IMR-90 (cell line): ENCODE results near the gene NUDT3. TPM values are rescaled to one million over a fixed set of nuclear protein-coding genes. Genes with fewer than 3 reads are reported as not detected.

Experiments used
- ATAC-seq: fragments of 200-7000 bp; cut with Tn5 transposase; 2 replicates; pipeline ENCODE4 v1.9.1; 2020; ENCODE audit warnings: low read depth, mild to moderate bottlenecking, moderate library complexity
- BruUV-seq: library from RNA; stranded (reverse); fragments of 400-500 nt; replicated peaks from 2 replicates; lab custom pipeline; 2021; lab: Mats Ljungman, UMichigan
- CTCF ChIA-PET: fragments of 300-600 bp; formaldehyde crosslinking; extraction: SDS; loops from one replicate; lab custom pipeline; 2021; ENCODE audit warnings: antibody characterized with exemption; lab: Yijun Ruan, JAX
- POLR2A ChIA-PET: fragments of 300-600 bp; sonication (Branson Sonifier 250); formaldehyde crosslinking; loops from one replicate; lab custom pipeline; 2022; ENCODE audit warnings: antibody characterized with exemption; ENCODE audit not compliant: unreplicated experiment; lab: Charles Lee
- DNase-seq: peaks from one replicate; pipeline ENCODE4 v3.0.0; 2013
- H2AFZ ChIP-seq: replicated peaks from 2 replicates; pipeline ENCODE3; 2013; ENCODE audit warnings: low read length, mild to moderate bottlenecking; ENCODE audit not compliant: poor library complexity
- H2AK5ac ChIP-seq: 2 replicates; pipeline ENCODE4 v1.6.1; 2013; ENCODE audit warnings: low read depth, low read length, inconsistent platforms
- H2AK9ac ChIP-seq: replicated peaks from 2 replicates; pipeline ENCODE3; 2013; ENCODE audit warnings: mild to moderate bottlenecking, low read depth, low read length, moderate library complexity; ENCODE audit not compliant: poor library complexity
- H2BK120ac ChIP-seq: 2 replicates; pipeline ENCODE4 v1.6.1; 2013; ENCODE audit warnings: low read depth, low read length, inconsistent platforms
- H2BK15ac ChIP-seq: 3 replicates; pipeline ENCODE4 v1.6.1; 2013; ENCODE audit warnings: low read depth, low read length, inconsistent platforms
- H2BK20ac ChIP-seq: 2 replicates; pipeline ENCODE4 v1.6.1; 2013; ENCODE audit warnings: low read depth, mild to moderate bottlenecking, inconsistent platforms, low read length, moderate library complexity
- H2BK5ac ChIP-seq: 2 replicates; pipeline ENCODE4 v1.6.1; 2013; ENCODE audit warnings: mild to moderate bottlenecking, low read depth, low read length, inconsistent platforms; ENCODE audit not compliant: poor library complexity, severe bottlenecking
- H3K14ac ChIP-seq: replicated peaks from 2 replicates; pipeline ENCODE4 v1.6.1; 2013; ENCODE audit warnings: low read depth, low read length, inconsistent platforms
- H3K18ac ChIP-seq: 2 replicates; pipeline ENCODE4 v1.6.1; 2013; ENCODE audit warnings: low read depth, low read length, control low read depth
- H3K23ac ChIP-seq: 2 replicates; pipeline ENCODE4 v1.6.1; 2013; ENCODE audit warnings: low read depth, low read length, inconsistent platforms
- H3K27ac ChIP-seq: 2 replicates; pipeline ENCODE4 v1.5.1; 2013; ENCODE audit warnings: mild to moderate bottlenecking, control low read depth, low read length; ENCODE audit not compliant: insufficient read depth
- H3K27me3 ChIP-seq: 2 replicates; pipeline ENCODE4 v1.6.1; 2013; ENCODE audit warnings: low read length; ENCODE audit not compliant: control insufficient read depth, insufficient read depth
- H3K36me3 ChIP-seq: 2 replicates; pipeline ENCODE4 v1.6.1; 2013; ENCODE audit warnings: low read length, mixed read lengths; ENCODE audit not compliant: control insufficient read depth, insufficient read depth
- H3K4ac ChIP-seq: 2 replicates; pipeline ENCODE4 v1.6.1; 2013; ENCODE audit warnings: low read depth, low read length, inconsistent platforms
- H3K4me1 ChIP-seq: 2 replicates; pipeline ENCODE4 v1.6.1; 2013; ENCODE audit warnings: low read length, mixed read lengths; ENCODE audit not compliant: control insufficient read depth, insufficient read depth
- H3K4me2 ChIP-seq: 2 replicates; pipeline ENCODE4 v1.6.1; 2013; ENCODE audit warnings: low read depth, mild to moderate bottlenecking, control low read depth, low read length, moderate library complexity
- H3K4me3 ChIP-seq: 2 replicates; pipeline ENCODE4 v1.5.1; 2013; ENCODE audit warnings: low read depth, mild to moderate bottlenecking, control low read depth, low read length, moderate library complexity; ENCODE audit not compliant: insufficient read depth
- H3K56ac ChIP-seq: 2 replicates; pipeline ENCODE4 v1.6.1; 2013; ENCODE audit warnings: low read length, inconsistent platforms; ENCODE audit not compliant: insufficient read depth; ENCODE audit errors: extremely low read depth
- H3K79me1 ChIP-seq, 2 experiments: 2 replicates each; pipeline ENCODE4 v1.6.1; 2013; ENCODE audit warnings: low read length in 2 of 2, inconsistent platforms in 1 of 2, low read depth in 1 of 2
- H3K9ac ChIP-seq: 2 replicates; pipeline ENCODE4 v1.6.1; 2013; ENCODE audit warnings: low read depth, low read length, control low read depth
- H3K9me1 ChIP-seq: 2 replicates; pipeline ENCODE4 v1.6.1; 2013; ENCODE audit warnings: low read length, inconsistent platforms; ENCODE audit not compliant: insufficient read depth
- H3K9me3 ChIP-seq: 2 replicates; pipeline ENCODE4 v1.6.1; 2013; ENCODE audit warnings: low read length; ENCODE audit not compliant: control insufficient read depth, insufficient read depth
- H4K20me1 ChIP-seq: 2 replicates; pipeline ENCODE4 v1.6.1; 2013; ENCODE audit warnings: low read length, inconsistent platforms; ENCODE audit not compliant: insufficient read depth
- H4K5ac ChIP-seq: 2 replicates; pipeline ENCODE4 v1.6.1; 2013; ENCODE audit warnings: mild to moderate bottlenecking, low read depth, low read length, control low read depth
- H4K8ac ChIP-seq, 2 experiments: 2 replicates each; pipeline ENCODE4 v1.6.1; 2013; ENCODE audit warnings: low read depth in 2 of 2, low read length in 2 of 2, control low read depth in 1 of 2, inconsistent platforms in 1 of 2
- H4K91ac ChIP-seq: 2 replicates; pipeline ENCODE4 v1.6.1; 2013; ENCODE audit warnings: low read depth, low read length, inconsistent platforms; ENCODE audit not compliant: insufficient read depth
- CEBPB ChIP-seq: IDR thresholded peaks from 2 replicates; pipeline ENCODE4 v1.6.1; 2012; ENCODE audit warnings: low read depth, low read length, improper control_type of control experiment
- CTCF ChIP-seq: conservative IDR thresholded peaks from 2 replicates; pipeline ENCODE4 v1.5.1; 2012; ENCODE audit warnings: mild to moderate bottlenecking, low read depth, low read length, improper control_type of control experiment
- NFE2L2 ChIP-seq: fragments of 150-350 bp; IDR thresholded peaks from 2 replicates; pipeline ENCODE4 v1.6.1; 2016; ENCODE audit warnings: low read depth, mild to moderate bottlenecking, low read length
- POLR2A ChIP-seq: IDR thresholded peaks from 2 replicates; pipeline ENCODE4 v1.6.1; 2012; ENCODE audit warnings: mild to moderate bottlenecking, low read depth, low read length
- WGBS, 2 experiments: methylation state at CpG; one replicate each; pipeline versions ENCODE4 v1.1.5 to v1.1.7; 2013; ENCODE audit warnings: missing lambda C conversion rate in 2 of 2; ENCODE audit not compliant: insufficient read length in 1 of 2; ENCODE audit errors: extremely low coverage in 2 of 2; 5-methylcytosine and 5-hydroxymethylcytosine counted together
- dilution Hi-C: fragments of 300-500 bp; cut with HindIII; formaldehyde crosslinking; loops from one replicate; pipeline ENCODE4 v1.14.3; 2018; ENCODE audit warnings: low sequenced_read_pairs; ENCODE audit not compliant: unreplicated experiment
- in situ Hi-C: fragments of 300-500 bp; cut with MboI; formaldehyde crosslinking; loops from 3 replicates; pipeline ENCODE4 v1.14.3; 2019; ENCODE audit warnings: low sequenced_read_pairs, inconsistent platforms, mixed read lengths
- intact Hi-C: fragments of 100-400 bp; cut with micrococcal nuclease; formaldehyde crosslinking; loops from 2 replicates; pipeline ENCODE4 v1.10.0; 2022
- polyA plus RNA-seq, 3 experiments: library from polyadenylated mRNA; depleted of rRNA; stranded (reverse); fragments of >200 nt; gene quantifications; 2 replicates each; pipeline ENCODE4 v1.2.3, GENCODE V29; 2012; ENCODE audit warnings: low replicate concordance in 1 of 3
- total RNA-seq: library from RNA; depleted of rRNA; stranded (reverse); fragments of >200 nt; gene quantifications from 2 replicates; pipeline ENCODE4 v1.2.3, GENCODE V29; 2012

Gene NUDT3
- total and polyA plus RNA-seq, 2 of the 4 experiments (the other 2 are of a cell fraction): 10.1 to 17.2 TPM

- Histone ChIP-seq H3K79me1 (peaks cover 8 to 49% of the 10 kb centered on the region in 2 experiments; a peak in 3 of 4 replicates), H3K56ac (no peak overlapping the region), H2AFZ (peak overlapping the region; percentile 85), H3K14ac (0 out of 2 replicates have a peak overlapping the region, but pooled peaks have one; percentile 84), H3K4me3 (no peak overlapping the region), H2BK120ac (0 out of 2 replicates have a peak overlapping the region, but pooled peaks have one; percentile 52), H3K9me1 (peaks cover 13% of the 10 kb centered on the region), H3K36me3 (peaks cover 12% of the 10 kb centered on the region), H3K4me1 (peaks cover 22% of the 10 kb centered on the region), H3K27me3 (no peaks in the 10 kb centered on the region), H2BK20ac (no peak overlapping the region), H4K20me1 (peaks cover 9% of the 10 kb centered on the region), H3K18ac (no peak overlapping the region), H2BK5ac (peak overlapping the region; percentile 68), H2AK5ac (peak overlapping the region; percentile 93), H2BK15ac (peak overlapping the region; percentile 3; the same call in 2 of the 3 replicates), H3K9ac (peak overlapping the region; percentile 76; the same call in 1 of the 2 replicates), H3K4ac (peak overlapping the region; percentile 90), H2AK9ac (peak overlapping the region; percentile 94), H4K8ac (peak overlapping the region; percentile 19 to 68; a peak in 2 of 4 replicates), H3K9me3 (no peaks in the 10 kb centered on the region), H4K91ac (0 out of 2 replicates have a peak overlapping the region, but pooled peaks have one; percentile 35), H3K27ac (no peak overlapping the region; the same call in 1 of the 2 replicates), H4K5ac (peak overlapping the region; percentile 18; the same call in 1 of the 2 replicates), H3K4me2 (peak overlapping the region; percentile 88; the same call in 1 of the 2 replicates), H3K23ac (no peak overlapping the region)
- no TSS peak for BruUV-seq
- WGBS, 2 experiments: no CpG with 5 or more reads among the region's 6 CpGs
- ChIA-PET POLR2A (interaction anchor here (0.5 to 0.7 kb wide), 2 partner anchors 167 to 408 kb away, joined by 3 read pairs; no protein-coding TSS in a partner anchor), CTCF (interaction anchor here (0.6 kb wide), 1 partner anchor 168 kb away, joined by 3 read pairs; no protein-coding TSS in a partner anchor)
- DNase-seq (no peak), ATAC-seq (no peak)
- no peak for TF ChIP-seq POLR2A
- no peak for TF ChIP-seq CTCF
- peak; percentile 31; the same call in 1 of the 2 replicates for TF ChIP-seq CEBPB
- TF ChIP-seq NFE2L2: no peak
- in situ Hi-C loops: loop anchor here (5.0 to 10.0 kb wide), 2 partner anchors 160 to 357 kb away; no protein-coding TSS in a partner anchor
- dilution Hi-C loops: no loop called here
- intact Hi-C loops: loop anchor here (2.0 kb wide), 3 partner anchors 51 to 167 kb away; no protein-coding TSS in a partner anchor
These were observed 144.8 kb downstream of the NUDT3 start for GRCh38 chr6:34247481-34248197.
